Trophoblast cell (in vitro differentiated cells and primary cell): ENCODE data around the gene LTN1.
A peak's percentile ranks its signal among the peaks of the same experiment; 100 is the strongest.

Source experiments
- DNase-seq, 2 donors: peaks; one replicate each; pipeline ENCODE4 v3.0.0-alpha.2; 2016
- H2AFZ ChIP-seq: 2 replicates; pipeline ENCODE4 v1.6.1; 2013; ENCODE audit warnings: low read length, moderate library complexity, mild to moderate bottlenecking; ENCODE audit not compliant: insufficient read depth, poor library complexity
- H2AK5ac ChIP-seq: 2 replicates; pipeline ENCODE4 v1.6.1; 2013; ENCODE audit warnings: mild to moderate bottlenecking, low read length
- H2BK120ac ChIP-seq: 2 replicates; pipeline ENCODE4 v1.6.1; 2013; ENCODE audit warnings: low read length, mild to moderate bottlenecking, moderate library complexity; ENCODE audit not compliant: insufficient read depth, poor library complexity
- H2BK12ac ChIP-seq: 2 replicates; pipeline ENCODE4 v1.6.1; 2013; ENCODE audit warnings: mild to moderate bottlenecking, low read length, moderate library complexity
- H2BK5ac ChIP-seq: 2 replicates; pipeline ENCODE4 v1.6.1; 2013; ENCODE audit warnings: low read length, low read depth, moderate library complexity, mild to moderate bottlenecking; ENCODE audit not compliant: poor library complexity
- H3K14ac ChIP-seq: 2 replicates; pipeline ENCODE4 v1.6.1; 2013; ENCODE audit warnings: mild to moderate bottlenecking, low read length
- H3K18ac ChIP-seq: 2 replicates; pipeline ENCODE4 v1.6.1; 2013; ENCODE audit warnings: mild to moderate bottlenecking, low read length
- H3K23ac ChIP-seq: 2 replicates; pipeline ENCODE4 v1.6.1; 2013; ENCODE audit warnings: low read length
- H3K27ac ChIP-seq: 2 replicates; pipeline ENCODE4 v1.5.1; 2013; ENCODE audit warnings: low read depth, mild to moderate bottlenecking, inconsistent platforms, low read length, moderate library complexity
- H3K27me3 ChIP-seq: 2 replicates; pipeline ENCODE4 v1.6.1; 2013; ENCODE audit warnings: inconsistent platforms, mild to moderate bottlenecking, low read length, moderate library complexity; ENCODE audit not compliant: insufficient read depth
- H3K36me3 ChIP-seq, 2 experiments: 1 replicate in 1 of 2; 2 replicates in 1 of 2; pipeline ENCODE4 v1.6.1; 2013; ENCODE audit warnings: low read length in 2 of 2, mild to moderate bottlenecking in 2 of 2, moderate library complexity in 1 of 2; ENCODE audit not compliant: insufficient read depth in 2 of 2, control insufficient read depth in 1 of 2
- H3K4ac ChIP-seq: 2 replicates; pipeline ENCODE4 v1.6.1; 2013; ENCODE audit warnings: low read depth, mild to moderate bottlenecking, low read length, moderate library complexity
- H3K4me1 ChIP-seq, 2 experiments: 1 replicate in 1 of 2; 2 replicates in 1 of 2; pipeline ENCODE4 v1.6.1; 2013; ENCODE audit warnings: low read length in 2 of 2, mild to moderate bottlenecking in 2 of 2, moderate library complexity in 1 of 2; ENCODE audit not compliant: insufficient read depth in 2 of 2, control insufficient read depth in 1 of 2
- H3K4me2 ChIP-seq: 2 replicates; pipeline ENCODE4 v1.6.1; 2013; ENCODE audit warnings: inconsistent platforms, mild to moderate bottlenecking, low read length, moderate library complexity
- H3K4me3 ChIP-seq: 2 replicates; pipeline ENCODE4 v1.5.1; 2013; ENCODE audit warnings: mild to moderate bottlenecking, low read depth, low read length, inconsistent platforms
- H3K79me1 ChIP-seq: one replicate; pipeline ENCODE4 v1.6.1; 2013; ENCODE audit warnings: low read length
- H3K79me2 ChIP-seq: 2 replicates; pipeline ENCODE4 v1.6.1; 2013; ENCODE audit warnings: low read length, mild to moderate bottlenecking; ENCODE audit not compliant: control insufficient read depth, insufficient read depth, poor library complexity
- H3K9ac ChIP-seq: 2 replicates; pipeline ENCODE4 v1.6.1; 2013; ENCODE audit warnings: mild to moderate bottlenecking, low read length
- H3K9me3 ChIP-seq: 2 replicates; pipeline ENCODE4 v1.6.1; 2013; ENCODE audit warnings: low read depth, mild to moderate bottlenecking, control low read depth, inconsistent platforms, low read length; ENCODE audit not compliant: insufficient read depth
- H4K12ac ChIP-seq: 2 replicates; pipeline ENCODE4 v1.6.1; 2013; ENCODE audit warnings: low read depth, mild to moderate bottlenecking, low read length, moderate library complexity
- H4K8ac ChIP-seq: 2 replicates; pipeline ENCODE4 v1.6.1; 2013; ENCODE audit warnings: low read depth, mild to moderate bottlenecking, low read length, moderate library complexity
- H4K91ac ChIP-seq: one replicate; pipeline ENCODE4 v1.6.1; 2013; ENCODE audit warnings: low read depth, mild to moderate bottlenecking, low read length, moderate library complexity
- WGBS: extraction: QIAGEN DNeasy Blood & Tissue Kit; methylation state at CpG from one replicate; pipeline ENCODE4 v1.1.7; 2013; ENCODE audit warnings: missing lambda C conversion rate; ENCODE audit not compliant: insufficient read length, insufficient coverage; ENCODE audit errors: extremely low coverage; 5-methylcytosine and 5-hydroxymethylcytosine counted together

Gene LTN1

GRCh38 chr21:28892199-28893111 lies 100.2 kb downstream of the LTN1 start:
- Histone ChIP-seq H4K91ac (no peak overlapping the region), H2BK120ac (no peak overlapping the region), H3K23ac (no peak overlapping the region), H3K9me3 (no peaks in the 10 kb centered on the region), H3K4me2 (no peak overlapping the region), H2AK5ac (no peak overlapping the region), H3K27ac (no peak overlapping the region), H3K79me2 (no peaks in the 10 kb centered on the region), H3K4me3 (no peak overlapping the region), H3K4me1 (peaks cover 0 to 4% of the 10 kb centered on the region in 2 experiments), H4K12ac (no peak overlapping the region), H2AFZ (no peak overlapping the region), H3K9ac (no peak overlapping the region), H3K4ac (no peak overlapping the region), H3K79me1 (no peaks in the 10 kb centered on the region), H2BK12ac (no peak overlapping the region), H3K27me3 (no peaks in the 10 kb centered on the region), H3K36me3 (no peaks in the 10 kb centered on the region), H3K14ac (no peak overlapping the region), H3K18ac (no peak overlapping the region), H2BK5ac (no peak overlapping the region), H4K8ac (no peak overlapping the region)
- no CpG with 5 or more reads among the region's 6 CpGs for WGBS
- DNase-seq = no peak

GRCh38 chr21:28885853-28886177 lies 106.9 kb downstream of the LTN1 start:
- Histone ChIP-seq H3K4me2 (no peak overlapping the region), H3K27me3 (no peaks in the 10 kb centered on the region), H2BK120ac (no peak overlapping the region), H3K18ac (no peak overlapping the region), H2BK12ac (no peak overlapping the region), H3K9ac (no peak overlapping the region), H2AK5ac (no peak overlapping the region), H3K9me3 (no peaks in the 10 kb centered on the region), H3K79me1 (peaks cover 2% of the 10 kb centered on the region), H4K12ac (no peak overlapping the region), H3K14ac (no peak overlapping the region), H3K79me2 (peaks cover 2% of the 10 kb centered on the region), H4K8ac (no peak overlapping the region), H3K4me3 (no peak overlapping the region), H3K23ac (no peak overlapping the region), H2AFZ (no peak overlapping the region), H3K4me1 (no peaks in the 10 kb centered on the region), H2BK5ac (no peak overlapping the region), H4K91ac (no peak overlapping the region), H3K36me3 (no peaks in the 10 kb centered on the region), H3K4ac (no peak overlapping the region), H3K27ac (no peak overlapping the region)
- no peak for DNase-seq
- WGBS = no CpG with 5 or more reads among the region's 6 CpGs

- Histone ChIP-seq H3K23ac (no peak overlapping the region), H3K18ac (peak overlapping the region; percentile 97), H2BK5ac (peak overlapping the region; percentile 95), H3K4me2 (peak overlapping the region; percentile 61), H3K27ac (peak overlapping the region; percentile 93), H2BK12ac (no peak overlapping the region), H4K8ac (peak overlapping the region; percentile 96), H3K4me1 (no peaks in the 10 kb centered on the region), H4K91ac (peak overlapping the region; percentile 82), H3K4me3 (peak overlapping the region; percentile 87), H2BK120ac (peak overlapping the region; percentile 91), H3K79me2 (peaks cover 2% of the 10 kb centered on the region), H3K27me3 (no peaks in the 10 kb centered on the region), H3K14ac (peak overlapping the region; percentile 89), H3K4ac (peak overlapping the region; percentile 53), H3K9me3 (no peaks in the 10 kb centered on the region), H3K79me1 (peaks cover 2% of the 10 kb centered on the region), H3K9ac (peak overlapping the region; percentile 89), H4K12ac (peak overlapping the region; percentile 95), H2AFZ (peak overlapping the region; percentile 97), H3K36me3 (no peaks in the 10 kb centered on the region), H2AK5ac (no peak overlapping the region)
- DNase-seq = peak; percentile 88 to 96
- no CpG with 5 or more reads among the region's 47 CpGs for whole genome bisulfite sequencing
Observed at GRCh38 chr21:28884976-28885852, 107.5 kb downstream of the LTN1 start.

- Histone ChIP-seq H4K12ac (no peak overlapping the region), H3K4me3 (no peak overlapping the region)
- DNase-seq = no peak
Observed at GRCh38 chr21:28884481-28884880, 108.2 kb downstream of the LTN1 start.

More at GRCh38 chr21:28884481-28884880, 108.2 kb downstream of the LTN1 start:
- H3K23ac ChIP-seq = no peak overlapping the region
- no peak overlapping the region for H3K9ac ChIP-seq
- peak overlapping the region; percentile 61 for H3K4me2 ChIP-seq
- no peak overlapping the region for H2BK120ac ChIP-seq
- H2BK12ac ChIP-seq = no peak overlapping the region
- H4K91ac ChIP-seq = no peak overlapping the region
- no peak overlapping the region for H4K8ac ChIP-seq
- H3K79me1 ChIP-seq = peaks cover 2% of the 10 kb centered on the region
- H2BK5ac ChIP-seq = no peak overlapping the region
- H3K14ac ChIP-seq = no peak overlapping the region
- no peak overlapping the region for H3K4ac ChIP-seq
- peaks cover 2% of the 10 kb centered on the region for H3K79me2 ChIP-seq
- no peak overlapping the region for H3K18ac ChIP-seq
- no peak overlapping the region for H2AFZ ChIP-seq
- no CpG with 5 or more reads among the region's 3 CpGs for WGBS
- no peaks in the 10 kb centered on the region for H3K27me3 ChIP-seq
- no peak overlapping the region for H2AK5ac ChIP-seq
- peak overlapping the region; percentile 93 for H3K27ac ChIP-seq
- no peaks in the 10 kb centered on the region for H3K36me3 ChIP-seq
- no peaks in the 10 kb centered on the region for H3K9me3 ChIP-seq
- no peaks in the 10 kb centered on the region for H3K4me1 ChIP-seq
